K562 (cell line): ENCODE measurements around the gene SVBP.

Experiments used
- CTCF ChIP-seq, 3 experiments: IDR thresholded peaks in 2 of 3; conservative IDR thresholded peaks in 1 of 3; 2 replicates each; pipeline ENCODE4 v1.5.1; 2011 to 2012; ENCODE audit warnings: low read length in 3 of 3, mild to moderate bottlenecking in 3 of 3, control low read depth in 2 of 3, improper control_type of control experiment in 1 of 3, inconsistent platforms in 1 of 3, low read depth in 1 of 3, mixed read lengths in 1 of 3, moderate library complexity in 1 of 3; ENCODE audit not compliant: insufficient read depth in 2 of 3
- L3MBTL2 ChIP-seq: fragments of 450-650 bp; IDR thresholded peaks from 2 replicates; pipeline ENCODE4 v1.6.1; 2016; ENCODE audit warnings: mild to moderate bottlenecking, moderate library complexity
- REST ChIP-seq, 2 experiments: fragments of 450-650 bp; formaldehyde crosslinking in 1 of 2; IDR thresholded peaks; 2 replicates each; pipeline versions ENCODE4 v1.4.0 to v1.6.1; 2014 to 2020; ENCODE audit warnings: mild to moderate bottlenecking in 2 of 2, borderline replicate concordance in 1 of 2, low read depth in 1 of 2
- TFAM ChIP-seq: fragments of 250-450 bp; sonication (Bioruptor Pico); conservative IDR thresholded peaks from 2 replicates; pipeline ENCODE4 v1.5.0; 2021; ENCODE audit warnings: mild to moderate bottlenecking, moderate library complexity

GRCh38 chr1:42821690-42822089 is 4.5 kb upstream of the SVBP start:
- no peak for TF ChIP-seq TFAM
- no peak for TF ChIP-seq L3MBTL2
- no peak for TF ChIP-seq REST (IDR thresholded peaks at IDR 0.05; ENCODE audit: borderline replicate concordance)
- TF ChIP-seq REST (CRISPR knock-in tag; IDR thresholded peaks at IDR 0.05; ENCODE audit: low read depth) = no peak
- no peak for TF ChIP-seq CTCF (IDR thresholded peaks at IDR 0.05 in 2 of 3, conservative IDR thresholded peaks at IDR 0.05 in 1 of 3; ENCODE audit: insufficient read depth in 2 of 3, low read depth in 1 of 3, low read length in 3 of 3)
